GM03348 (cell line): ENCODE data around the gene TNNI3.
"Not testable (repeated sequence)": the region's sequence is repeated elsewhere in the genome, so short reads cannot be mapped to it uniquely, and the experiment has no call there.

Source experiments
- DNase-seq: peaks from one replicate; pipeline ENCODE4 v3.0.0; 2012; ENCODE audit warnings: low spot score

Gene TNNI3

GRCh38 chr19:55157064-55157908 lies at the start of gene TNNI3:
TNNI3 (minus strand) TSS chr19:55157732; CDS start chr19:55157589, 143 bp downstream.
- no peak for DNase-seq

GRCh38 chr19:55206664-55207500 lies 49.4 kb upstream of the TNNI3 start:
- DNase-seq: peak; percentile 94

GRCh38 chr19:55202199-55202598 lies 44.7 kb upstream of the TNNI3 start:
- DNase-seq: not testable (repeated sequence)

GRCh38 chr19:55199620-55200204 lies 42.2 kb upstream of the TNNI3 start:
- no peak for DNase-seq

- no peak for DNase-seq
Observed at GRCh38 chr19:55198651-55199050, 41.1 kb upstream of the TNNI3 start.

GRCh38 chr19:55197528-55197927 lies 40.0 kb upstream of the TNNI3 start:
- no peak for DNase-seq

GRCh38 chr19:55196803-55197202 lies 39.3 kb upstream of the TNNI3 start:
- no peak for DNase-seq

GRCh38 chr19:55193481-55193880 lies 35.9 kb upstream of the TNNI3 start:
- DNase-seq: no peak

- DNase-seq: peak; percentile 88
Observed at GRCh38 chr19:55189403-55189835, 31.9 kb upstream of the TNNI3 start.

GRCh38 chr19:55188625-55189024 lies 31.1 kb upstream of the TNNI3 start:
- no peak for DNase-seq

- no peak for DNase-seq
Observed at GRCh38 chr19:55186080-55186479, 28.5 kb upstream of the TNNI3 start.

GRCh38 chr19:55181740-55182139 lies 24.2 kb upstream of the TNNI3 start:
- no peak for DNase-seq

- peak; percentile 79 for DNase-seq
Observed at GRCh38 chr19:55179606-55180484, 22.3 kb upstream of the TNNI3 start, which contains the start of gene SYT5. SYT5 (minus strand) TSS chr19:55180289; CDS start chr19:55179041, 1,248 bp downstream.

GRCh38 chr19:55178781-55179599 lies 21.5 kb upstream of the TNNI3 start:
- peak; percentile 79 for DNase-seq

- DNase-seq: no peak
Observed at GRCh38 chr19:55176076-55176475, 18.5 kb upstream of the TNNI3 start.

- no peak for DNase-seq
Observed at GRCh38 chr19:55175117-55175867, 17.8 kb upstream of the TNNI3 start.

- DNase-seq: no peak
Observed at GRCh38 chr19:55174425-55175116, 17.0 kb upstream of the TNNI3 start.

- DNase-seq: peak; percentile 94
Observed at GRCh38 chr19:55173714-55174409, 16.3 kb upstream of the TNNI3 start.
